Transverse colon (tissue), 4 donors: ENCODE data around the gene PDCD11.

Experiments used
- EP300 ChIP-seq: sonication (generic); formaldehyde crosslinking; IDR thresholded peaks from one replicate; pipeline ENCODE4 v1.6.1; 2017; ENCODE audit warnings: antibody characterized with exemption, low read depth
- POLR2A ChIP-seq: fragments of 450-650 bp; IDR thresholded peaks from one replicate; pipeline ENCODE4 v1.6.1; 2016; ENCODE audit warnings: antibody characterized with exemption, mild to moderate bottlenecking, moderate library complexity
- POLR2AphosphoS5 ChIP-seq, 3 donors: sonication (generic); formaldehyde crosslinking; IDR thresholded peaks; one replicate each; pipeline ENCODE4 v1.6.1; 2016; ENCODE audit warnings: antibody characterized with exemption in 3 of 3
- TF ChIP-seq, protein P1 (sequence below), 5 experiments: fragments of 200-600 bp in 3 of 5; fragments of 450-650 bp in 2 of 5; sonication (generic) in 3 of 5; IDR thresholded peaks; 1 replicate in 2 of 5; 2 replicates in 3 of 5; pipeline ENCODE4 v1.5.1; 2016 to 2017; ENCODE audit warnings: antibody characterized with exemption in 5 of 5, inconsistent platforms in 3 of 5, mild to moderate bottlenecking in 2 of 5, moderate library complexity in 1 of 5

DNA sequence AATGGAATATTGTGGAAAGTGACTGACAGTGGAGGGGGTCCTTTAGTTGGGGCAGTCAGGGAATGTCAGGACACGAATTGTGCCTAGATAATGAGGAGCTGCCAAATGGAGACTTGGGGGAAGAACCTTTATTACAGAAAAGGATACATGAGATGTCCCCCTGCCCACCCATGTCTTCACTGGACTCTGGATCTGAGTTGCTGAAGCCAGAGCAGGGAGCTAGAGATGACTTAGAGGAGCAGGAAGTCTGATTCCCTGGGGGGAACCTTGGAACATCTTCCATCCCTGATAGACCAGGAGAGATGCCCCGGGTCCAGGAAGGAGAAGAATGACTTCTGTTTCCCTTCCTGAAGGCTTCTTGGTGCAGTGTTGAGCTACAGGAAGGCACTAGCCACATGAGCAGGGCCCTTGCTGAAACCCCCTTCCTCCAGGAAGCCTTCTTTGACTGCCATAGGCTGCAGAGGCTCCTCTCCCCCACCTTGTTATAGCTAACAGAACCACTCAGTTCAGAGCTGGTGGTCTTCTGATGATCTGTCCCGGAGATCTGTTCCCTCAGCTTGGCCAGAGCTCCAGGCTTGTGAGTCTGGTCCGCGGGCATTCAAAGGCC is 96.3 kb downstream of the PDCD11 start:
- TF ChIP-seq, protein P1, sequence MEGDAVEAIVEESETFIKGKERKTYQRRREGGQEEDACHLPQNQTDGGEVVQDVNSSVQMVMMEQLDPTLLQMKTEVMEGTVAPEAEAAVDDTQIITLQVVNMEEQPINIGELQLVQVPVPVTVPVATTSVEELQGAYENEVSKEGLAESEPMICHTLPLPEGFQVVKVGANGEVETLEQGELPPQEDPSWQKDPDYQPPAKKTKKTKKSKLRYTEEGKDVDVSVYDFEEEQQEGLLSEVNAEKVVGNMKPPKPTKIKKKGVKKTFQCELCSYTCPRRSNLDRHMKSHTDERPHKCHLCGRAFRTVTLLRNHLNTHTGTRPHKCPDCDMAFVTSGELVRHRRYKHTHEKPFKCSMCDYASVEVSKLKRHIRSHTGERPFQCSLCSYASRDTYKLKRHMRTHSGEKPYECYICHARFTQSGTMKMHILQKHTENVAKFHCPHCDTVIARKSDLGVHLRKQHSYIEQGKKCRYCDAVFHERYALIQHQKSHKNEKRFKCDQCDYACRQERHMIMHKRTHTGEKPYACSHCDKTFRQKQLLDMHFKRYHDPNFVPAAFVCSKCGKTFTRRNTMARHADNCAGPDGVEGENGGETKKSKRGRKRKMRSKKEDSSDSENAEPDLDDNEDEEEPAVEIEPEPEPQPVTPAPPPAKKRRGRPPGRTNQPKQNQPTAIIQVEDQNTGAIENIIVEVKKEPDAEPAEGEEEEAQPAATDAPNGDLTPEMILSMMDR (IDR thresholded peaks at IDR 0.05) = no peak
- TF ChIP-seq POLR2AphosphoS5 (IDR thresholded peaks at IDR 0.05) = no peak
- TF ChIP-seq EP300 = no peak
- no peak for TF ChIP-seq POLR2A
